ENCODE data around the gene DAO. TPM values are rescaled to one million over a fixed set of nuclear protein-coding genes. Genes with fewer than 3 reads are reported as not detected.

The DAO gene
- polyA plus RNA-seq, 1 donor from 2014 or later = not detected

- Histone ChIP-seq H3K4me3 (ENCODE audit: low read length) (no peak overlapping the region), H3K27me3 (ENCODE audit: insufficient read depth, low read depth, low read length) (no peaks in the 10 kb centered on the region), H3K9me3 (ENCODE audit: low read length) (no peaks in the 10 kb centered on the region), H4K20me1 (ENCODE audit: insufficient read depth) (no peaks in the 10 kb centered on the region), H3F3A (ENCODE audit: insufficient read depth, low read length, poor library complexity, severe bottlenecking) (no peaks in the 10 kb centered on the region), H3K36me3 (ENCODE audit: insufficient read depth, low read length) (peaks cover 10% of the 10 kb centered on the region), H3K79me2 (replicated peaks; ENCODE audit: insufficient read depth, low read length) (no peaks in the 10 kb centered on the region), H3K27ac (ENCODE audit: low read length) (no peak overlapping the region), H3K9ac (ENCODE audit: low read length) (no peak overlapping the region), H2AFZ (ENCODE audit: low read depth, low read length) (no peak overlapping the region), H3K4me2 (ENCODE audit: low read length) (no peak overlapping the region), H3K9me2 (ENCODE audit: insufficient read depth, low read length) (no peaks in the 10 kb centered on the region)
- TF ChIP-seq SMC3 (conservative IDR thresholded peaks at IDR 0.05; ENCODE audit: poor library complexity) (no peak), RAD21 (conservative IDR thresholded peaks at IDR 0.05) (no peak), EZH2 (IDR thresholded peaks at IDR 0.05; ENCODE audit: borderline replicate concordance, insufficient read depth, low read length, poor library complexity, severe bottlenecking) (no peak), REST (IDR thresholded peaks at IDR 0.05; ENCODE audit: borderline replicate concordance) (no peak), POLR2AphosphoS5 (IDR thresholded peaks at IDR 0.05) (no peak), MXI1 (conservative IDR thresholded peaks at IDR 0.05; ENCODE audit: poor library complexity, severe bottlenecking) (no peak), EP300 (conservative IDR thresholded peaks at IDR 0.05; ENCODE audit: poor library complexity, severe bottlenecking) (no peak), CTCF (IDR thresholded peaks at IDR 0.05; ENCODE audit: poor library complexity, severe bottlenecking) (no peak)
Measured at GRCh38 chr12:108910336-108910735, 30.4 kb downstream of the DAO start.

GRCh38 chr12:108911915-108912314 lies 32.0 kb downstream of the DAO start:
- Histone ChIP-seq H3K4me3 (ENCODE audit: low read length) (no peak overlapping the region), H3K27ac (ENCODE audit: low read length) (no peak overlapping the region), H3K27me3 (ENCODE audit: insufficient read depth, low read depth, low read length) (no peaks in the 10 kb centered on the region), H3K9ac (ENCODE audit: low read length) (no peak overlapping the region), H3K9me3 (ENCODE audit: low read length) (no peaks in the 10 kb centered on the region), H3K9me2 (ENCODE audit: insufficient read depth, low read length) (no peaks in the 10 kb centered on the region), H3K4me2 (ENCODE audit: low read length) (no peak overlapping the region), H4K20me1 (ENCODE audit: insufficient read depth) (no peaks in the 10 kb centered on the region), H3F3A (ENCODE audit: insufficient read depth, low read length, poor library complexity, severe bottlenecking) (no peaks in the 10 kb centered on the region), H3K79me2 (replicated peaks; ENCODE audit: insufficient read depth, low read length) (no peaks in the 10 kb centered on the region), H3K36me3 (ENCODE audit: insufficient read depth, low read length) (peaks cover 10% of the 10 kb centered on the region), H2AFZ (ENCODE audit: low read depth, low read length) (no peak overlapping the region)
- TF ChIP-seq TAF1 (IDR thresholded peaks at IDR 0.05; ENCODE audit: low read depth) (no peak), RAD21 (conservative IDR thresholded peaks at IDR 0.05) (no peak)

GRCh38 chr12:108912361-108912760 lies 32.5 kb downstream of the DAO start:
- Histone ChIP-seq H3K9me3 (ENCODE audit: low read length) (no peaks in the 10 kb centered on the region), H3K9ac (ENCODE audit: low read length) (no peak overlapping the region), H3K79me2 (replicated peaks; ENCODE audit: insufficient read depth, low read length) (no peaks in the 10 kb centered on the region), H3K27me3 (ENCODE audit: insufficient read depth, low read depth, low read length) (no peaks in the 10 kb centered on the region), H3K4me3 (ENCODE audit: low read length) (no peak overlapping the region), H3K36me3 (ENCODE audit: insufficient read depth, low read length) (peaks cover 10% of the 10 kb centered on the region), H3K27ac (ENCODE audit: low read length) (no peak overlapping the region), H3K9me2 (ENCODE audit: insufficient read depth, low read length) (no peaks in the 10 kb centered on the region), H3K4me2 (ENCODE audit: low read length) (no peak overlapping the region), H3F3A (ENCODE audit: insufficient read depth, low read length, poor library complexity, severe bottlenecking) (no peaks in the 10 kb centered on the region), H4K20me1 (ENCODE audit: insufficient read depth) (no peaks in the 10 kb centered on the region), H2AFZ (ENCODE audit: low read depth, low read length) (no peak overlapping the region)
- no peak for TF ChIP-seq TAF1 (IDR thresholded peaks at IDR 0.05; ENCODE audit: low read depth)
- no peak for TF ChIP-seq MXI1 (conservative IDR thresholded peaks at IDR 0.05; ENCODE audit: poor library complexity, severe bottlenecking)
- no peak for TF ChIP-seq REST (IDR thresholded peaks at IDR 0.05; ENCODE audit: borderline replicate concordance)
- TF ChIP-seq RAD21 (conservative IDR thresholded peaks at IDR 0.05) = no peak
- no peak for TF ChIP-seq POLR2AphosphoS5 (IDR thresholded peaks at IDR 0.05)
- TF ChIP-seq SMC3 (conservative IDR thresholded peaks at IDR 0.05; ENCODE audit: poor library complexity) = no peak
- no peak for TF ChIP-seq EZH2 (IDR thresholded peaks at IDR 0.05; ENCODE audit: borderline replicate concordance, insufficient read depth, low read length, poor library complexity, severe bottlenecking)
- TF ChIP-seq CTCF (IDR thresholded peaks at IDR 0.05; ENCODE audit: poor library complexity, severe bottlenecking) = no peak
- no peak for TF ChIP-seq EP300 (conservative IDR thresholded peaks at IDR 0.05; ENCODE audit: poor library complexity, severe bottlenecking)

All from neural cell (in vitro differentiated cells).